HepG2 (cell line): Measurements from ENCODE around the gene CTNNA2. TPM values are rescaled to one million over a fixed set of nuclear protein-coding genes. Genes with fewer than 3 reads are reported as not detected.

Source experiments
- ATAC-seq: fragments of 200-7000 bp; cut with Tn5 transposase; 3 replicates; pipeline ENCODE4 v1.9.1; 2020; ENCODE audit warnings: mild to moderate bottlenecking, moderate library complexity
- BruUV-seq: library from RNA; stranded (reverse); fragments of 400-500 nt; replicated peaks from 2 replicates; lab custom pipeline; 2021; lab: Mats Ljungman, UMichigan
- CTCF ChIA-PET: fragments of 300-600 bp; formaldehyde crosslinking; extraction: SDS; loops from one replicate; lab custom pipeline; 2021; ENCODE audit warnings: low total read pairs, inconsistent platforms, low intra/inter-chr PET ratio; lab: Yijun Ruan, JAX
- POLR2A ChIA-PET: fragments of 350-600 bp; sonication (Branson Sonifier 250); formaldehyde crosslinking; loops from one replicate; lab custom pipeline; 2020; ENCODE audit warnings: antibody characterized with exemption, inconsistent platforms; lab: Yijun Ruan, JAX
- DNase-seq: peaks from one replicate; pipeline ENCODE4 v3.0.0-alpha.2; 2015; ENCODE audit warnings: low spot score
- FAIRE-seq: peaks from 3 replicates; lab custom pipeline; 2011; peaks lifted over from hg19 to GRCh38; lab: Jason Lieb, UNC
- H2AFZ ChIP-seq: one replicate; pipeline ENCODE4 v1.6.1; 2011; ENCODE audit warnings: low read length, inconsistent platforms
- H3K27ac ChIP-seq: fragments of 300-600 bp; 3 replicates; pipeline ENCODE4 v1.8.0; 2011; ENCODE audit warnings: mixed run types, mild to moderate bottlenecking, mixed read lengths, low read length, inconsistent platforms; ENCODE audit not compliant: insufficient read depth; ENCODE audit errors: extremely low read length
- H3K27me3 ChIP-seq, 2 experiments: fragments of 200-600 bp in 1 of 2; 2 replicates in 1 of 2; 3 replicates in 1 of 2; pipeline versions ENCODE4 v1.6.0 to v1.8.0; 2011; ENCODE audit warnings: low read length in 2 of 2, mild to moderate bottlenecking in 2 of 2, moderate library complexity in 2 of 2, inconsistent platforms in 1 of 2; ENCODE audit not compliant: insufficient read depth in 2 of 2, control insufficient read depth in 1 of 2
- H3K36me3 ChIP-seq, 2 experiments: fragments of 200-600 bp in 1 of 2; replicated peaks in 1 of 2; 2 replicates in 1 of 2; 3 replicates in 1 of 2; pipeline versions ENCODE4 v1.5.1 to v1.8.0; 2011; ENCODE audit warnings: low read length in 2 of 2, inconsistent platforms in 1 of 2; ENCODE audit not compliant: insufficient read depth in 2 of 2, control insufficient read depth in 1 of 2
- H3K4me1 ChIP-seq: 2 replicates; pipeline ENCODE4 v1.5.1; 2012; ENCODE audit warnings: low read length, inconsistent platforms; ENCODE audit not compliant: insufficient read depth
- H3K4me2 ChIP-seq: 2 replicates; pipeline ENCODE4 v1.6.0; 2011; ENCODE audit warnings: low read depth, low read length, inconsistent platforms
- H3K4me3 ChIP-seq, 3 experiments: fragments of 200-600 bp in 1 of 3; sonication (generic), shearing (Covaris generic) in 1 of 3; replicated peaks in 1 of 3; 2 replicates each; pipeline ENCODE4 v1.5.1; 2011 to 2016; ENCODE audit warnings: low read length in 3 of 3, inconsistent platforms in 2 of 3, low read depth in 2 of 3, mild to moderate bottlenecking in 2 of 3, control low read depth in 1 of 3, mixed read lengths in 1 of 3; ENCODE audit not compliant: insufficient read depth in 1 of 3
- H3K79me2 ChIP-seq: one replicate; pipeline ENCODE4 v1.6.1; 2011; ENCODE audit warnings: low read length, inconsistent platforms; ENCODE audit not compliant: insufficient read depth
- H3K9ac ChIP-seq: 2 replicates; pipeline ENCODE4 v1.6.0; 2011; ENCODE audit warnings: mild to moderate bottlenecking, low read depth, low read length, inconsistent platforms; ENCODE audit not compliant: insufficient read depth
- H3K9me3 ChIP-seq: 2 replicates; pipeline ENCODE4 v1.5.1; 2012; ENCODE audit warnings: mild to moderate bottlenecking, low read length
- H4K20me1 ChIP-seq: 2 replicates; pipeline ENCODE4 v1.6.0; 2011; ENCODE audit warnings: inconsistent platforms, mild to moderate bottlenecking, low read length, moderate library complexity; ENCODE audit not compliant: insufficient read depth
- ARID3A ChIP-seq: IDR thresholded peaks from 2 replicates; pipeline ENCODE4 v1.6.1; 2012; ENCODE audit warnings: low read depth, low read length, improper control_type of control experiment
- ZNF407 ChIP-seq: sonication (generic); formaldehyde crosslinking; IDR thresholded peaks from one replicate; pipeline ENCODE4 v1.5.1; 2020; ENCODE audit warnings: mild to moderate bottlenecking, missing genetic modification reagents; ENCODE audit errors: not compliant biosample characterization
- ZNF605 ChIP-seq: sonication (generic); formaldehyde crosslinking; IDR thresholded peaks from 2 replicates; pipeline ENCODE4 v1.8.0; 2022; ENCODE audit warnings: mild to moderate bottlenecking, missing genetic modification reagents
- WGBS: methylation state at CpG from one replicate; pipeline ENCODE4 v1.1.6; 2017; ENCODE audit warnings: low lambda C conversion rate; 5-methylcytosine and 5-hydroxymethylcytosine counted together
- in situ Hi-C: cut with HindIII; loops from 2 replicates; pipeline ENCODE4 v1.10.0; 2017; ENCODE audit warnings: low pct_unique_long_range_greater_than_20kb; ENCODE audit not compliant: extremely low pct_ligation_motif_present
- intact Hi-C: fragments of 100-400 bp; cut with micrococcal nuclease; formaldehyde crosslinking; loops from one replicate; pipeline ENCODE4 v1.10.0; 2022; ENCODE audit not compliant: unreplicated experiment
- polyA plus RNA-seq, 8 experiments: library from polyadenylated mRNA; depleted of rRNA in 3 of 8; stranded (reverse) in 7 of 8; unstranded in 1 of 8; fragments of >200 nt; fragmentation: Illumina TruSeq in 4 of 8; extraction: Trizol in 4 of 8; gene quantifications; 2 replicates each; pipeline versions ENCODE4 v1.2.1 to v1.2.3, GENCODE V29; 2011 to 2016; ENCODE audit warnings: low read depth in 4 of 8, missing spikeins in 1 of 8, mixed read lengths in 1 of 8; ENCODE audit not compliant: insufficient read depth in 1 of 8
- total RNA-seq, 5 experiments: library from RNA; depleted of rRNA; stranded (reverse); fragments of >200 nt; fragmentation: Illumina TruSeq; extraction: Trizol; gene quantifications; 2 replicates each; pipeline ENCODE4 v1.2.3, GENCODE V29; 2016; ENCODE audit warnings: low read depth in 1 of 5

Gene CTNNA2
- total and polyA plus RNA-seq, 2 of the 13 experiments (the other 11 are each of a cell fraction or from before 2014, with no cell fraction given): not detected

GRCh38 chr2:79776461-79776860, 263.6 kb downstream of the CTNNA2 start (continued):
- TF ChIP-seq ARID3A (no peak), ZNF605 (CRISPR knock-in tag) (no peak)
- TF ChIP-seq, all 625 proteins: peak for 0

- Histone ChIP-seq H3K27ac (no peak overlapping the region), H3K9ac (no peak overlapping the region), H3K4me1 (no peaks in the 10 kb centered on the region), H2AFZ (no peak overlapping the region)
- WGBS: 7% methylated on average over 1 of the region's 1 CpG
- ATAC-seq: no peak
- FAIRE-seq: no peak
- DNase-seq: no peak
- TF ChIP-seq ZNF407 (CRISPR knock-in tag): no peak
- TF ChIP-seq, all 625 proteins: peak for 0
- H3K79me2 ChIP-seq: no peaks in the 10 kb centered on the region
- intact Hi-C loops: no loop called here
- no peaks in the 10 kb centered on the region for H3K36me3 ChIP-seq
- BruUV-seq: no TSS peak
- ChIA-PET CTCF (no interaction called here), POLR2A (no interaction called here)
- no peaks in the 10 kb centered on the region for H4K20me1 ChIP-seq
- H3K4me2 ChIP-seq: no peak overlapping the region
- in situ Hi-C loops: no loop called here
- H3K9me3 ChIP-seq: no peaks in the 10 kb centered on the region
- no peak overlapping the region for H3K4me3 ChIP-seq
- no peaks in the 10 kb centered on the region; a peak in 1 of 5 replicates for H3K27me3 ChIP-seq
Observed at GRCh38 chr2:79780781-79781180, 267.9 kb downstream of the CTNNA2 start.
